ENCODE data around the gene CEP57L1.

Gene CEP57L1

DNA sequence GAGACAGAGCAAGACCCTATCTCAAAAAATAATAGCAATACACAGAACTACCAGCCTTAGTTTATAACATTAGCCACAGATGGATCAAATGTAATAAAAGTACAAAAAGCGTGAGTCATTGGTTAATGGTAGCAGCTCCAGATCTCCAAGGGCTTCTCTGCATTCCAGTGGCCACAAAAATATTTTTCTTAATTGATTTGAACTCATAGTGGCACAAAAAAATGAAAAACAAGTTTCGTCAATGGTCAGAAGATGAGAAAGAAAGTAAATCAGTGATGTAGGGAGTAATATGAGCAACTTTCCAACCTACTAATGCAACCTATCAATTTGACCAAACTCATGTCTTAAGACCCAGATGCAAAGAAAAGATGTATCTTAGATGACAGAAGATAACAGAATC, 79.6 kb downstream of the CEP57L1 start:
- TF ChIP-seq, protein P1, sequence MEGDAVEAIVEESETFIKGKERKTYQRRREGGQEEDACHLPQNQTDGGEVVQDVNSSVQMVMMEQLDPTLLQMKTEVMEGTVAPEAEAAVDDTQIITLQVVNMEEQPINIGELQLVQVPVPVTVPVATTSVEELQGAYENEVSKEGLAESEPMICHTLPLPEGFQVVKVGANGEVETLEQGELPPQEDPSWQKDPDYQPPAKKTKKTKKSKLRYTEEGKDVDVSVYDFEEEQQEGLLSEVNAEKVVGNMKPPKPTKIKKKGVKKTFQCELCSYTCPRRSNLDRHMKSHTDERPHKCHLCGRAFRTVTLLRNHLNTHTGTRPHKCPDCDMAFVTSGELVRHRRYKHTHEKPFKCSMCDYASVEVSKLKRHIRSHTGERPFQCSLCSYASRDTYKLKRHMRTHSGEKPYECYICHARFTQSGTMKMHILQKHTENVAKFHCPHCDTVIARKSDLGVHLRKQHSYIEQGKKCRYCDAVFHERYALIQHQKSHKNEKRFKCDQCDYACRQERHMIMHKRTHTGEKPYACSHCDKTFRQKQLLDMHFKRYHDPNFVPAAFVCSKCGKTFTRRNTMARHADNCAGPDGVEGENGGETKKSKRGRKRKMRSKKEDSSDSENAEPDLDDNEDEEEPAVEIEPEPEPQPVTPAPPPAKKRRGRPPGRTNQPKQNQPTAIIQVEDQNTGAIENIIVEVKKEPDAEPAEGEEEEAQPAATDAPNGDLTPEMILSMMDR (IDR thresholded peaks at IDR 0.05) = no peak
- Histone ChIP-seq H3K4me3 (no peak overlapping the region), H3K27ac (no peak overlapping the region)
- DNase-seq (ENCODE audit: low spot score) = no peak

DNA sequence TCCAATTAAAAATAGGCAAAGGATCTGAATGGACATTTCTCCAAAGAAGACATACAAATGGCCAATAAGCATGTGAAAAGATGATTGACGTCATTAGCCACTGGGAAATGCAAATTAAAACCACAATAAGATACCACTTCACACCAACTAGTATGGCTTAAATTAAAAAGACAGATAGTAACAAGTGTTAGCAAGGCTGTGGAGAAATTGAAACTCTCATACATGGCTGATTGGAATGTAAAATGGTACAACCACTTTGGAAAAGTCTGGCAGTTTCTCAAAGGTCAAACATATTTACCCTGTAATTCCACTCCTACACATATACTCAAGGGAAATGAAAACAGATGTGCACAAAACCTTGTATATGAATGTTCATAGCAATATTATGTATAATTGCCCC, 83.6 kb downstream of the CEP57L1 start:
- no peak overlapping the region for H3K4me3 ChIP-seq
- no peak overlapping the region for H3K27ac ChIP-seq
- no peak for DNase-seq (ENCODE audit: low spot score)
- TF ChIP-seq, protein P1 (IDR thresholded peaks at IDR 0.05) = no peak

DNA sequence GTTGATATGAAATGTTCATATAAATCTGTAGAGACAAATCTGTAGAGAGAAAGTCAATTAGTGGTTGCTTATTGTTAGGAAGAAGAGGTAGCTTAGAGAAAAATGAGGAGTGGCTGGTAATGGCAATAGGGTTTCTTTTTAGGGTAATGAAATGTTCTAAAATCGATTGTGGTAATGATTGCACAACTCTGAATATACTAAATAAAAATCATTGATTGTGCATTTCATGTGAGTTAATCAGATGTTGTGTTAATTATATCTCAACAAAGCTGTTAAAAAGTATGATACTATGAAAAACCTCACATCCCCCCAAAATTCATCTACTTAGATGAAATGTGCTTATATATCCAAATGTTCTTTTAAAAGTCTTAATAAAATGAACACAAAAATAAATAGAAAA, 84.2 kb downstream of the CEP57L1 start:
- TF ChIP-seq, protein P1 (IDR thresholded peaks at IDR 0.05) = no peak
- no peak for DNase-seq (ENCODE audit: low spot score)
- H3K4me3 ChIP-seq = no peak overlapping the region
- H3K27ac ChIP-seq = no peak overlapping the region

DNA sequence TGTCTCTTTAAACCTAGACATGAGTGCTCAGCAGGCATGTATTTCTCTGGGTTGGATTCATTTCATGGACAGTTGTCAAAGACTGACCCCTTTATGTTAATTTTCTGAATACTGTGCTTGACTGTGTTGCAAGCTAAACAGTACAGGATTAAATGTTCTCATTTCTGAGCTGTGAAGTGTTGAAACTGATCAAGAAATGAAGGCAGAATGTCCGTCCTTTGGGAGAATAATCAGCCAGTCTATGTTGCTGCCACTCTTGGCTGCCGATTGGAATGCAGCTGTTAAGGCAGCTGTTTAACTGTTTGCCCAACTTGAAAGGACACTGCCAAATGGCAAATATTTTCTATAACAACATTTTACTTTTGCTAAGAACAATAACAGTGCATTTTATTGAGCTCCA, 87.3 kb downstream of the CEP57L1 start:
- TF ChIP-seq, protein P1 (IDR thresholded peaks at IDR 0.05) = no peak
- Histone ChIP-seq H3K27ac (no peak overlapping the region), H3K4me3 (no peak overlapping the region)
- DNase-seq (ENCODE audit: low spot score) = no peak

DNA sequence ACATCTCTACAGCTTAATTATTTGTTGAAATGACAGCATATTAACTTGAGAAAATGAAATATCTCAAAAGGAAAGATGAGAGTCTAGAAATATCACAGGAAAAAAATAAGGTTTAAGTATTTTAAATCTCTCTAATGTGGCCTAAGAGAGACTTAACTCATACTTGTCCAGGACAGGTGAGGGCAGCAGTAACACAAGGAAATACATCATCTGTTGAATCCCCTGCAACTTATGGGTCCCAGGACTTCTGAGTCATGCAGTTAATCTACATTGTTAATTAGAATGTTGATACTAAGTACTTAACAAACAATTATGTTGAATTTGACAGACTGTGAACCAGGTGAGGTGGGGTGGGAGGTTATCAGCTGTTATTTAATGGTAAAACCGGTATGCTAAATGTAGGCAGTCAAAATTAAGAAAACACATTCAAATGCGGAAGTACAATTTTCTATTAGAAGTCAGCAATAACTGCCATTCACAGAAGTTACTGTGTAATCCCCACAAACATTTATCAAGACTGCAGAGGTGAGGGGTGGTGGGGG, 87.9 kb downstream of the CEP57L1 start:
- H3K27ac ChIP-seq = no peak overlapping the region
- TF ChIP-seq, protein P1 (IDR thresholded peaks at IDR 0.05) = no peak
- H3K4me3 ChIP-seq = no peak overlapping the region
- DNase-seq (ENCODE audit: low spot score) = no peak

DNA sequence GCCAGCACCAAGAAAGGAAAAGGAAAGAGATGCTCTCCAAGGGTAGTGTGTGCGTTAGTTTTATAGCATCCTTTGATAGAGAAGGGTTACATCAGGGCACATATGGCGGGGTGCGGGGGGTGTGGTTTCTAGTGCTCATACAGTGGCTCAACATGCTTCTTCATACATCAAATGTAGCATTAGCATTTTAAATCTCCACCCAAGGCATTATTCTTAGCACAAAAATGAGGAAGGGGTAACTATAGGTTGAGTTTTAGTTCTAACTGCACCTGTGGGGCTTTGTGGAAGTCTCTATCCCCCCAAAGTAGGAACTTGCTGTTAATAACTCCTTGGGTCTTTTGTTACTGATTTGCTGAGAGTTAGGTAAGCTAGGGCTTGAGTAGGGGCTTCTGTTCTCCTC, 89.3 kb downstream of the CEP57L1 start:
- no peak overlapping the region for H3K4me3 ChIP-seq
- TF ChIP-seq, protein P1 (IDR thresholded peaks at IDR 0.05) = no peak
- DNase-seq (ENCODE audit: low spot score) = no peak
- H3K27ac ChIP-seq = no peak overlapping the region

DNA sequence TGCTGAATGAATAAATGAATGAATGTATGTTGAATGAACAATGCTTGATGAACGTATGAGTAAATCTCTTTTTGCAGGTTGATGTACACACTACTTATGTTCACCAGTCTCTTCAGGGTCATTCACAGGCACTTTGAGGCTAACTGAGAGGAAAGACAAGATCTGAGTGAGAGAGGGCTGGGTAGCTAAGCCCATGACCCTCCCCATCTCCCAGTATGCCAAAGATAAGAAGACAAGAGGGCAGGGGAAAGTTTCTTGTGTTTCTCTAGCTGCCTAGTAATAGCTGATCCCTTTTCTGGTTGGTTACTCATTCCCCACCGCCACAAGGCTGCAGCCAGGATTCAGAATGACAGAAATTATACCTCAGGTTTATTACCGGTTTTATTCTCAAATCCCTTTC, 90.7 kb downstream of the CEP57L1 start:
- no peak overlapping the region for H3K27ac ChIP-seq
- TF ChIP-seq, protein P1 (IDR thresholded peaks at IDR 0.05) = no peak
- DNase-seq (ENCODE audit: low spot score) = no peak
- no peak overlapping the region for H3K4me3 ChIP-seq
